ENCODE data around the gene TEKT5.

DNA sequence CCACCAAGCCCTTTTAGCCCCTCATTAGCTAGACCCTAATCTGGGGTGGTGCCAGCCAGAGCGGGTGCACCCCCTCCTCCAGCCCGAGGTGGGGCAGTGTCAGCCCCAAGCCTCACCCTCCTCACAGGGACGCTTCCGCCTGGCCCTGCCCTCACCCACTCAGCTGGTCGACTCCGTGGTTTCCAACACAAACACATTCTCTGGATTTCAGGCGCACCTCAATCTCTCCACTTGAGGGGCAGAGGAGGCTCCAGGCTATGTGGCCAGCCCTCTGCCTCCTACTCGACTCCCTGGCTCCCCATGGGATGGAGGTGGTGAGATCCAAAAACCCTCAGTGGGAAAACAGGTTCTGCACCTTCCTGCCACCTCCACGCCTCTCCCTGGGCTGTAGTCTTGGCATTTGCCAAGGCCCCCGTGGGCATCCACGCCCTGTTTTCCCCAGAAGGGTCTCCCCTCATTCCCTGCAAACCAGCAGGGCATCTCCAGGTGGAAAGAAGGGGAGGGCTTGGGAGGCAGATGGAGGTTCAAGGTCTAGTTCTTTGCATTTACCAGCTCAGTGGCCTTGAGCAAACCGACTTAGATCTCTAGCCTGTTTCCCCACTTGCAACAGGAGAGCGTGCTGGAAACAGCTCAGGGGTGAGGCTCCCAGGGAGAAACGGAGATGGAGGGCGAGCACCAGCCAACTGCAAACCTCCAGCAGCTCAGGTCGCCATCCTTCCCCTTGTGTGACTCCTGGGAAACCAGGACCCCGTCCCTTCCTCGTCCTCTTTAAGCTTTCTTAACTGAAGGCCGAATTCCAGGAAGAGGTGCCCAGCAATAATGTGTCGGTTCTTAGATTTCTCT, 116.0 kb downstream of the TEKT5 start:
- TF ChIP-seq, protein P1, sequence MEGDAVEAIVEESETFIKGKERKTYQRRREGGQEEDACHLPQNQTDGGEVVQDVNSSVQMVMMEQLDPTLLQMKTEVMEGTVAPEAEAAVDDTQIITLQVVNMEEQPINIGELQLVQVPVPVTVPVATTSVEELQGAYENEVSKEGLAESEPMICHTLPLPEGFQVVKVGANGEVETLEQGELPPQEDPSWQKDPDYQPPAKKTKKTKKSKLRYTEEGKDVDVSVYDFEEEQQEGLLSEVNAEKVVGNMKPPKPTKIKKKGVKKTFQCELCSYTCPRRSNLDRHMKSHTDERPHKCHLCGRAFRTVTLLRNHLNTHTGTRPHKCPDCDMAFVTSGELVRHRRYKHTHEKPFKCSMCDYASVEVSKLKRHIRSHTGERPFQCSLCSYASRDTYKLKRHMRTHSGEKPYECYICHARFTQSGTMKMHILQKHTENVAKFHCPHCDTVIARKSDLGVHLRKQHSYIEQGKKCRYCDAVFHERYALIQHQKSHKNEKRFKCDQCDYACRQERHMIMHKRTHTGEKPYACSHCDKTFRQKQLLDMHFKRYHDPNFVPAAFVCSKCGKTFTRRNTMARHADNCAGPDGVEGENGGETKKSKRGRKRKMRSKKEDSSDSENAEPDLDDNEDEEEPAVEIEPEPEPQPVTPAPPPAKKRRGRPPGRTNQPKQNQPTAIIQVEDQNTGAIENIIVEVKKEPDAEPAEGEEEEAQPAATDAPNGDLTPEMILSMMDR (IDR thresholded peaks at IDR 0.05) = no peak
- TF ChIP-seq POLR2AphosphoS5 (IDR thresholded peaks at IDR 0.05; ENCODE audit: low read depth, low read length) (no peak), TCF7L2 (IDR thresholded peaks at IDR 0.05; ENCODE audit: low read depth, low read length) (no peak), SIN3A (IDR thresholded peaks at IDR 0.05; ENCODE audit: borderline replicate concordance, insufficient read depth, low read depth, low read length) (no peak)
- TF ChIP-seq, protein P2, sequence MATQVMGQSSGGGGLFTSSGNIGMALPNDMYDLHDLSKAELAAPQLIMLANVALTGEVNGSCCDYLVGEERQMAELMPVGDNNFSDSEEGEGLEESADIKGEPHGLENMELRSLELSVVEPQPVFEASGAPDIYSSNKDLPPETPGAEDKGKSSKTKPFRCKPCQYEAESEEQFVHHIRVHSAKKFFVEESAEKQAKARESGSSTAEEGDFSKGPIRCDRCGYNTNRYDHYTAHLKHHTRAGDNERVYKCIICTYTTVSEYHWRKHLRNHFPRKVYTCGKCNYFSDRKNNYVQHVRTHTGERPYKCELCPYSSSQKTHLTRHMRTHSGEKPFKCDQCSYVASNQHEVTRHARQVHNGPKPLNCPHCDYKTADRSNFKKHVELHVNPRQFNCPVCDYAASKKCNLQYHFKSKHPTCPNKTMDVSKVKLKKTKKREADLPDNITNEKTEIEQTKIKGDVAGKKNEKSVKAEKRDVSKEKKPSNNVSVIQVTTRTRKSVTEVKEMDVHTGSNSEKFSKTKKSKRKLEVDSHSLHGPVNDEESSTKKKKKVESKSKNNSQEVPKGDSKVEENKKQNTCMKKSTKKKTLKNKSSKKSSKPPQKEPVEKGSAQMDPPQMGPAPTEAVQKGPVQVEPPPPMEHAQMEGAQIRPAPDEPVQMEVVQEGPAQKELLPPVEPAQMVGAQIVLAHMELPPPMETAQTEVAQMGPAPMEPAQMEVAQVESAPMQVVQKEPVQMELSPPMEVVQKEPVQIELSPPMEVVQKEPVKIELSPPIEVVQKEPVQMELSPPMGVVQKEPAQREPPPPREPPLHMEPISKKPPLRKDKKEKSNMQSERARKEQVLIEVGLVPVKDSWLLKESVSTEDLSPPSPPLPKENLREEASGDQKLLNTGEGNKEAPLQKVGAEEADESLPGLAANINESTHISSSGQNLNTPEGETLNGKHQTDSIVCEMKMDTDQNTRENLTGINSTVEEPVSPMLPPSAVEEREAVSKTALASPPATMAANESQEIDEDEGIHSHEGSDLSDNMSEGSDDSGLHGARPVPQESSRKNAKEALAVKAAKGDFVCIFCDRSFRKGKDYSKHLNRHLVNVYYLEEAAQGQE (IDR thresholded peaks at IDR 0.05; ENCODE audit: insufficient read depth in 1 of 2, low read depth in 2 of 2, low read length in 1 of 2) = no peak
